GM12875 (cell line): ENCODE results near the gene THSD4.
"Not testable (repeated sequence)": the region's sequence is repeated elsewhere in the genome, so short reads cannot be mapped to it uniquely, and the experiment has no call there.

ENCODE experiments used
- H3K4me3 ChIP-seq: one replicate; pipeline ENCODE4 v1.5.1; 2011; ENCODE audit warnings: low read depth, low read length, control low read depth
- TF ChIP-seq, protein P1 (sequence below): IDR thresholded peaks from 2 replicates; pipeline ENCODE4 v1.5.1; 2011; ENCODE audit warnings: low read depth, mild to moderate bottlenecking, control low read depth, inconsistent platforms, low read length, moderate library complexity, borderline replicate concordance; ENCODE audit not compliant: insufficient read depth

The THSD4 gene

DNA sequence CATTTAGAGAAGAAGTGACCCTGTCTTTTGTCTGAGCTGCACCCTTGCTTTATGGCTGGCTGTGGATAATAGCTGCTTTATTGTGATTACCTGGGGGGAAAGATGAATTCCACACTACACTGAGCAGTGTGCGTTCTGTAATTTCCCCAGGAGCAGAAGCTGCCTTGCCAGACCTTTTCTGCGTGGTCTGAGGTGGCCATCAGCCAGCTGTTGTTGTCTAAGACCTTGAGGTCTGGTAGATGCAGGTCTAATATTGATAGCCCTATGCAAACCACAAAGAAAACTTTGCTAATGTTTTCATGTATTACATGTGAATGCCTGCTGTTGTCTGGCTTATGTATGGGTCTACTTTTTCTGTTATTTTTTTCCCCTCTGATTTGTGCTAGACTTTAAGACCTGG lies 144.6 kb downstream of the THSD4 start:
- TF ChIP-seq, protein P1, sequence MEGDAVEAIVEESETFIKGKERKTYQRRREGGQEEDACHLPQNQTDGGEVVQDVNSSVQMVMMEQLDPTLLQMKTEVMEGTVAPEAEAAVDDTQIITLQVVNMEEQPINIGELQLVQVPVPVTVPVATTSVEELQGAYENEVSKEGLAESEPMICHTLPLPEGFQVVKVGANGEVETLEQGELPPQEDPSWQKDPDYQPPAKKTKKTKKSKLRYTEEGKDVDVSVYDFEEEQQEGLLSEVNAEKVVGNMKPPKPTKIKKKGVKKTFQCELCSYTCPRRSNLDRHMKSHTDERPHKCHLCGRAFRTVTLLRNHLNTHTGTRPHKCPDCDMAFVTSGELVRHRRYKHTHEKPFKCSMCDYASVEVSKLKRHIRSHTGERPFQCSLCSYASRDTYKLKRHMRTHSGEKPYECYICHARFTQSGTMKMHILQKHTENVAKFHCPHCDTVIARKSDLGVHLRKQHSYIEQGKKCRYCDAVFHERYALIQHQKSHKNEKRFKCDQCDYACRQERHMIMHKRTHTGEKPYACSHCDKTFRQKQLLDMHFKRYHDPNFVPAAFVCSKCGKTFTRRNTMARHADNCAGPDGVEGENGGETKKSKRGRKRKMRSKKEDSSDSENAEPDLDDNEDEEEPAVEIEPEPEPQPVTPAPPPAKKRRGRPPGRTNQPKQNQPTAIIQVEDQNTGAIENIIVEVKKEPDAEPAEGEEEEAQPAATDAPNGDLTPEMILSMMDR: no peak

DNA sequence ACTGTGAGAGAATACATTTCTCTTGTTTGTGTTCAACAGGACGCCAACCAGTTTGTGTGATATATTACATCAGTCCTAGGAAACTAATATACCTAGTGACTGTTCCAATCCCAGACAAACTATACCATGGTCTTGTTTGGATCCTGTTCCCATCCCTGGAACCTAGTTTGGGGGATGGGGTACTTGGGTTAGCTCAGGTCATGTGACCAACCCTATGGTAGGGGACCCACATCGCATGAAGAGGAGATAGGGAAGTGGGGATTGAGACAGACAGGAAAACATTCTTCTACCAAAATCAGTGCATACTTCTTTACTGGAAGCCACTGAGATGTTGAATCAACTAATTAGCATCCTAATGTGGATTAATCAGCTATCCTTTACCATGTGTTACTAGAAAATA lies 146.1 kb downstream of the THSD4 start:
- TF ChIP-seq, protein P1: no peak
- H3K4me3 ChIP-seq: no peak overlapping the region

More for the DNA sequence above, 144.6 kb downstream of the THSD4 start:
- no peak overlapping the region for H3K4me3 ChIP-seq

DNA sequence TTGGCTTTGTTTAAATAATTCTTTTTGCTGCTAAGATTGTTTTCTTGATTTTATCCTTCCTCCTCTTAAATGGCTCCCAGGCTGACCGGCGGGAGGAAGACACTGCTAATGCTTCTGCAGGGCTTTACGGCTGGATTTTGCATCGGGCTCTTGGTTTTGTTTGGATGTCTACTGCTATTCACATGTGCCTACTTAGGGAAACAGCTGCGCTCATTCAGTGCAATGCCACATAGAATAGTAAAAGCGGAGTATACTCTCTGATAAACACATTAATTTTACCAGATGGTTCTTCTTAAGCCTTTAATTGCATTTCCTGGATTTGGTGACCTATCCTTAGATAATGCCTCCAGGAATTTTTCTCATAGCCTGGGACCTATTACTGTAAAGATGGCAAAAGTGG lies 146.6 kb downstream of the THSD4 start:
- TF ChIP-seq, protein P1: no peak
- H3K4me3 ChIP-seq: no peak overlapping the region

DNA sequence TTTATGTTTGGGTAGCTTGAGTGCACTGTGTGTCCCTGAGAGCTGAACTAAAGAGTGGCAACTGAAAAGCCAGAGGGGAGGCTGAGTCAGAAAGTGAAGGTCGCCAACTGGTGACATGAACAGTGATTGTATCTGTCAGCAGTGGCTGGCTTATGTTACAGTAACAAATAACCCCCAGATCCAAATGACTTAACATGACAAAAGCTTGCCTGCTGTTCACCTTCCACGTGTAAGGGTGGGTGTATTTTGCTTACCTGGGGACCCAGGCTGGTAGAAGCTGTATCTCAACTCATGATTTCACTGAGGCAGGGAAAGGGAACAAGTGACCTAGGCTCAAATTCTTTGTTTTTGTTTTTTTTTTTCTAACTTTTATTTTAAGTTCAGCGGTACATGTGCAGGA lies 147.3 kb downstream of the THSD4 start:
- TF ChIP-seq, protein P1: no peak
- no peak overlapping the region for H3K4me3 ChIP-seq

DNA sequence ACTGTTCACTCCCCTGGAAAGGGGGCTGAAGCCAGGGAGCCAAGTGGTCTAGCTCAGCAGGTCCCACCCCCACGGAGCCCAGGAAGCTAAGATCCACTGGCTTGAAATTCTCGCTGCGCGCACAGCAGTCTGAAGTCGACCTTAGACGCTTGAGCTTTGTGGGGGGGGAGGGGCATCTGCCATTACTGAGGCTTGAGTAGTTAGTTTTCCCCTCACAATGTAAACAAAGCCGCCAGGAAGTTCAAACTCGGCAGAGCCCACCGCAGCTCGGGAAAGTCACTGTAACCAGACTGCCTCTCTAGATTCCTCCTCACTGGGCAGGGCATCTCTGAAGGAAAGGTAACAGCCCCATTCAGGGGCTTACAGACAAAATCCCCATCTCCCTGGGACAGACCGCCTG lies 150.3 kb downstream of the THSD4 start:
- H3K4me3 ChIP-seq: not testable (repeated sequence)

DNA sequence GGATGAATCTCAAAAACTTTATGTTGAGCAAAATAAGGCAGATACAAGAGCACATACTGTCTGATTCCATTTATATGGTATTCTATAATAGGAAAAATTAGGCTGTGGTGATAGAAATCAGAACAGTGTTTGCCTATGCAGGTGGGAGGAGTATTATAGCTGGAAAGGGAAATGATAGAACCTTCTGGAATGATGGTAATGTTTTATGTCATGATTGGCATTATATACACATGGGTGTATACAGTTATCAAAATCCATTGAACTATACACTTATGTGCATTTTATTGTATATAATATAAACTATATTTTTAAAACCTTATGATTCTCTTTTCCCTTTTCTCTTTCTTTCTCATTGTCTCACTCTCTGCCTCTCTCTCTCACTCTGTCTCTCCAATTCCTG lies 156.1 kb downstream of the THSD4 start:
- TF ChIP-seq, protein P1: no peak

DNA sequence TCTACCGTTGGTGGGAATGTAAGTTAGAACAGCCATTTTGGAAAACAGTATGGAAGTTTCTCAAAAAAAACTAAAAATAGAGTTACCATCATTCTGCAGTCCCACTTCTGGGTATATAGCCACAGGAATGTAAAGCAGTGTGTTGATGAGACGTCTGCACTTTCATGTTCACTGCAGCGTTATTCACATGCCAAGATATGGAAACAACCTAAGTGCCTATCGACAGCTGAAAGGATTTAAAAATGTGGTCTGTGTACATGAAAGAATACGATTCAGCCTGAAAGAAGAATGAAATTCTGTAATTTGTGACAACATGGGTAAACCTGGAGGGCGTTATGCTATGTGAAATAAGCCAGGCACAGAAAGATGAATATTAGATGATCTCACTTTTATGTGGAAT lies 157.7 kb downstream of the THSD4 start:
- TF ChIP-seq, protein P1: no peak
- H3K4me3 ChIP-seq: no peak overlapping the region

More for the DNA sequence above, 156.1 kb downstream of the THSD4 start:
- no peak overlapping the region for H3K4me3 ChIP-seq
